T-cell (primary cell): ENCODE measurements around the gene VPS13A. TPM values are rescaled to one million over a fixed set of nuclear protein-coding genes. Genes with fewer than 3 reads are reported as not detected.

Experiments used
- ATAC-seq, 4 experiments: fragments of 200-7000 bp in 3 of 4; fragments of 150-1000 bp in 1 of 4; cut with Tn5 transposase; replicated peaks in 1 of 4; 1 replicate in 3 of 4; 2 replicates in 1 of 4; pipeline ENCODE4 v1.10.0; 2021; ENCODE audit warnings: moderate library complexity in 3 of 4, mild to moderate bottlenecking in 2 of 4, moderate number of reproducible peaks in 1 of 4
- CTCF ChIA-PET, 2 donors: fragments of 300-600 bp; sonication (Branson Sonifier 250); formaldehyde crosslinking; loops; one replicate each; lab custom pipeline; 2022; ENCODE audit warnings: antibody characterized with exemption in 2 of 2; lab: Charles Lee
- POLR2A ChIA-PET, 2 donors: fragments of 300-600 bp; sonication (Branson Sonifier 250); formaldehyde crosslinking; loops; one replicate each; lab custom pipeline; 2022; ENCODE audit warnings: antibody characterized with exemption in 2 of 2; lab: Charles Lee
- DNase-seq, 35 experiments: peaks; one replicate each; pipeline versions ENCODE4 v3.0.0 to v3.0.0-alpha.2; 2013 to 2023
- H3K27ac ChIP-seq: one replicate; pipeline ENCODE4 v1.5.1; 2013; ENCODE audit warnings: low read length
- H3K27me3 ChIP-seq, 2 experiments: replicated peaks in 1 of 2; 1 replicate in 1 of 2; 2 replicates in 1 of 2; pipeline versions ENCODE4 v1.6.1 to v1.7.0; 2013; ENCODE audit warnings: low read length in 1 of 2, mixed read lengths in 1 of 2; ENCODE audit not compliant: control insufficient read depth in 2 of 2, insufficient read depth in 2 of 2; ENCODE audit errors: extremely low read depth in 1 of 2
- H3K36me3 ChIP-seq, 2 donors: 1 replicate in 1 of 2; 2 replicates in 1 of 2; pipeline versions ENCODE4 v1.6.1 to v1.7.0; 2013; ENCODE audit warnings: low read length in 1 of 2; ENCODE audit not compliant: control insufficient read depth in 2 of 2, insufficient read depth in 1 of 2; ENCODE audit errors: extremely low read depth in 1 of 2
- H3K4me1 ChIP-seq, 2 experiments: 1 replicate in 1 of 2; 2 replicates in 1 of 2; pipeline versions ENCODE4 v1.6.1 to v1.7.0; 2013; ENCODE audit warnings: low read length in 2 of 2, mixed read lengths in 1 of 2; ENCODE audit not compliant: insufficient read depth in 2 of 2, control insufficient read depth in 1 of 2; ENCODE audit errors: extremely low read depth in 1 of 2
- H3K4me3 ChIP-seq, 2 donors: 1 replicate in 1 of 2; 2 replicates in 1 of 2; pipeline versions ENCODE4 v1.5.1 to v1.7.0; 2013; ENCODE audit warnings: mild to moderate bottlenecking in 2 of 2, low read length in 1 of 2, moderate library complexity in 1 of 2; ENCODE audit not compliant: control insufficient read depth in 1 of 2; ENCODE audit errors: extremely low read depth in 1 of 2
- H3K9me3 ChIP-seq: 2 replicates; pipeline ENCODE4 v1.7.0; 2013
- H3K27ac Mint-ChIP-seq, 2 donors: one replicate each; pipeline ENCODE4 v1.8.0; 2020 to 2021; ENCODE audit warnings: mild to moderate bottlenecking in 2 of 2, mixed read lengths in 2 of 2
- H3K27me3 Mint-ChIP-seq, 2 donors: one replicate each; pipeline ENCODE4 v1.8.0; 2021 to 2022; ENCODE audit warnings: mixed read lengths in 2 of 2
- H3K36me3 Mint-ChIP-seq: one replicate; pipeline ENCODE4 v1.8.0; 2021; ENCODE audit warnings: mixed read lengths
- H3K4me1 Mint-ChIP-seq, 3 donors: one replicate each; pipeline ENCODE4 v1.8.0; 2020 to 2022; ENCODE audit warnings: mixed read lengths in 3 of 3, mild to moderate bottlenecking in 1 of 3
- H3K4me3 Mint-ChIP-seq, 3 donors: one replicate each; pipeline ENCODE4 v1.8.0; 2020 to 2022; ENCODE audit warnings: mild to moderate bottlenecking in 3 of 3, mixed read lengths in 3 of 3, moderate library complexity in 3 of 3
- H3K9me3 Mint-ChIP-seq, 3 donors: one replicate each; pipeline ENCODE4 v1.8.0; 2020 to 2022; ENCODE audit warnings: mixed read lengths in 3 of 3
- WGBS: methylation state at CpG from one replicate; pipeline ENCODE4 v1.1.5; 2013; ENCODE audit warnings: missing lambda C conversion rate; ENCODE audit not compliant: insufficient coverage; 5-methylcytosine and 5-hydroxymethylcytosine counted together
- total RNA-seq, 35 experiments: library from RNA in 6 of 35; stranded (reverse) in 6 of 35; fragments of 120-200 nt in 1 of 35; gene quantifications; one replicate each; pipeline versions ENCODE4 v1.2.1 to v1.2.4 and lab custom pipeline; 2013 to 2026

VPS13A gene
- total RNA-seq, 5 donors from 2014 or later (not counting 1 experiment from before 2014, with no cell fraction given) = 32.1 to 49.3 (median 36.5) TPM

- Mint-ChIP-seq H3K4me1 (peaks cover 0 to 2% (median 0%) of the 10 kb centered on the region in 3 donors), H3K9me3 (no peaks in the 10 kb centered on the region), H3K27ac (no peak overlapping the region), H3K36me3 (no peaks in the 10 kb centered on the region), H3K4me3 (no peak overlapping the region), H3K27me3 (peaks cover 6 to 8% of the 10 kb centered on the region in 2 donors)
- H3K36me3 ChIP-seq = no peaks in the 10 kb centered on the region
- peaks cover 0 to 2% of the 10 kb centered on the region in 2 experiments for H3K27me3 ChIP-seq
- POLR2A ChIA-PET = no interaction called here
- ATAC-seq (no peak), DNase-seq (no peak)
- H3K4me1 ChIP-seq = no peaks in the 10 kb centered on the region
- CTCF ChIA-PET = interaction anchor here in 1 of 2 donors (1.5 kb wide), 1 partner anchor 13 kb away, joined by 4 read pairs; the partner anchor contains the start of gene VPS13A
- H3K27ac ChIP-seq = no peak overlapping the region
- no peak overlapping the region for H3K4me3 ChIP-seq
- no CpG with 5 or more reads among the region's 4 CpGs for WGBS
- H3K9me3 ChIP-seq = no peaks in the 10 kb centered on the region
Measured at GRCh38 chr9:77163884-77164283, 13.4 kb upstream of the VPS13A start.

DNA sequence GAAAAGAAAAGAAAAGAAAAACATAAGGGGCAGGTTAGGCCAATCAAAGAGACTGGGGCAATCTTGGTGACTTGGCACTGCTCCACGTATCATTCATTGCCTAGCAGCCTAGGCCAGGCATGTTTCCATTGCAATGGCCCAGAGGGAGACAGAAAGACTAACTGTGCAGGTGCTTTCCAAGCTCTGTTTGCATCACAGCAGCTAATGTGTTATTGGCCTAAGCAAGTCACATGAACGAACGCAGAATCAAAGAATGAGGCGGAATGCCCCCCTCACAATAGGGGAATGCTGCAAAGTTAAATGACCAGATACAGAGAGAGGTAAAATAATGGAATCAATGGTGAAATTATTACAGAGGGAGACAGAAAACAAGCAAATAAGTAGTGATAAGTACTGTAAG is 11.1 kb upstream of the VPS13A start:
- Mint-ChIP-seq H3K4me3 (no peak overlapping the region), H3K36me3 (no peaks in the 10 kb centered on the region), H3K27ac (no peak overlapping the region), H3K9me3 (no peaks in the 10 kb centered on the region), H3K27me3 (peaks cover under 1 to 1% of the 10 kb centered on the region in 2 donors), H3K4me1 (peaks cover 0 to 2% (median 0%) of the 10 kb centered on the region in 3 donors)
- Histone ChIP-seq H3K4me3 (no peak overlapping the region), H3K9me3 (no peaks in the 10 kb centered on the region), H3K27me3 (peaks cover 0 to 2% of the 10 kb centered on the region in 2 experiments), H3K27ac (no peak overlapping the region), H3K36me3 (no peaks in the 10 kb centered on the region), H3K4me1 (no peaks in the 10 kb centered on the region)
- no peak for DNase-seq
- ChIA-PET CTCF (interaction anchor here (0.7 to 3.1 kb wide), 7 partner anchors 8 to 106 kb away, joined by 3 to 21 read pairs (median 5); partner anchors contain the start of gene VPS13A (in 2 of the 2)), POLR2A (no interaction called here)
- ATAC-seq = no peak
- 57% methylated on average over 1 of the region's 4 CpGs for WGBS

- Histone ChIP-seq H3K9me3 (no peaks in the 10 kb centered on the region), H3K36me3 (no peaks in the 10 kb centered on the region), H3K27me3 (peaks cover 0 to 2% of the 10 kb centered on the region in 2 experiments), H3K27ac (no peak overlapping the region), H3K4me3 (no peak overlapping the region), H3K4me1 (no peaks in the 10 kb centered on the region)
- no peaks in the 10 kb centered on the region for H3K36me3 Mint-ChIP-seq
- H3K4me1 Mint-ChIP-seq = peaks cover 1 to 6% (median 3%) of the 10 kb centered on the region in 3 donors
- DNase-seq (no peak), ATAC-seq (no peak)
- ChIA-PET POLR2A (interaction anchor here in 1 of 2 donors (0.5 kb wide), 1 partner anchor 895 kb away, joined by 3 read pairs; no protein-coding TSS in a partner anchor), CTCF (no interaction called here)
- H3K4me3 Mint-ChIP-seq = no peak overlapping the region
- WGBS = 85% methylated on average over 1 of the region's 2 CpGs
- peak overlapping the region in 1 of 2 donors; percentile 59 for H3K27ac Mint-ChIP-seq
- no peaks in the 10 kb centered on the region for H3K27me3 Mint-ChIP-seq
- H3K9me3 Mint-ChIP-seq = no peaks in the 10 kb centered on the region
Measured at GRCh38 chr9:77170991-77171699, 6.2 kb upstream of the VPS13A start.

DNA sequence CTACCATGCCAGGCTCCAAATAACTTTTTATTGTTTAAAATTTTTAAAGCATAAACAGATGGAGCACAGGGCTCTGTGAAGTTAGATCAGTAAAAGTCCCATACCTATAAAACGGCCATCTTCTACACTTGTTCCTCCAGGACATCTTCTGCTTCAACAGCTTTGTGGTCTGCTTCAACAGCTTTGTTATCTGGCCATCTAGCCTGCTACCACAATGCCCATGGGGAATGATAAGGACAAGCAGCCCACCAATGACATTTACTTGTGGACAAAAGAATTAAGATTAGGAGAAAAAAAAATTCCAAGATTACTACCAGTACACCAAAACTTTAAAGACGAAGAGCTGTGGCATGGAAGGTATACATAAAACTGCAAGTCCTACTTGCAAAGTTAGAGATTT is 2.2 kb upstream of the VPS13A start:
- Mint-ChIP-seq H3K4me3 (no peak overlapping the region), H3K36me3 (no peaks in the 10 kb centered on the region), H3K4me1 (peaks cover 28 to 31% (median 29%) of the 10 kb centered on the region in 3 donors), H3K27ac (peak overlapping the region; percentile 70 to 94), H3K27me3 (no peaks in the 10 kb centered on the region), H3K9me3 (no peaks in the 10 kb centered on the region)
- Histone ChIP-seq H3K36me3 (no peaks in the 10 kb centered on the region), H3K4me1 (peaks cover 3 to 16% of the 10 kb centered on the region in 2 experiments), H3K9me3 (no peaks in the 10 kb centered on the region), H3K27ac (no peak overlapping the region), H3K4me3 (no peak overlapping the region), H3K27me3 (no peaks in the 10 kb centered on the region)
- WGBS = 40% methylated on average over 1 of the region's 2 CpGs
- no peak for ATAC-seq
- CTCF ChIA-PET = interaction anchor here (2.4 to 3.3 kb wide), 2 partner anchors 8 to 9 kb away, joined by 14 to 21 read pairs; no protein-coding TSS in a partner anchor
- no peak for DNase-seq
- POLR2A ChIA-PET = interaction anchor here in 1 of 2 donors (0.7 kb wide), 1 partner anchor 103 kb away, joined by 4 read pairs; no protein-coding TSS in a partner anchor

GRCh38 chr9:77176106-77176505 is 1.2 kb upstream of the VPS13A start:
- H3K4me1 Mint-ChIP-seq = peaks cover 31 to 35% (median 33%) of the 10 kb centered on the region in 3 donors
- no peaks in the 10 kb centered on the region for H3K27me3 ChIP-seq
- DNase-seq (peak in 1 of 35 experiments; percentile 21), ATAC-seq (no peak)
- H3K27ac ChIP-seq = peak overlapping the region; percentile 85
- no CpG with 5 or more reads among the region's 4 CpGs for whole genome bisulfite sequencing
- H3K27me3 Mint-ChIP-seq = no peaks in the 10 kb centered on the region
- CTCF ChIA-PET = interaction anchor here (0.5 to 3.3 kb wide), 3 partner anchors 9 to 13 kb away, joined by 6 to 21 read pairs (median 14); no protein-coding TSS in a partner anchor
- H3K36me3 ChIP-seq = no peaks in the 10 kb centered on the region
- no peak overlapping the region for H3K4me3 ChIP-seq
- no peaks in the 10 kb centered on the region for H3K9me3 ChIP-seq
- no peaks in the 10 kb centered on the region for H3K36me3 Mint-ChIP-seq
- H3K27ac Mint-ChIP-seq = peak overlapping the region; percentile 93 to 94
- POLR2A ChIA-PET = interaction anchor here in 1 of 2 donors (0.6 kb wide), 1 partner anchor 24 kb away, joined by 3 read pairs; no protein-coding TSS in a partner anchor
- no peaks in the 10 kb centered on the region for H3K9me3 Mint-ChIP-seq
- peak overlapping the region; percentile 95 to 97 (median 97) for H3K4me3 Mint-ChIP-seq
- peaks cover 3 to 16% of the 10 kb centered on the region in 2 experiments for H3K4me1 ChIP-seq

DNA sequence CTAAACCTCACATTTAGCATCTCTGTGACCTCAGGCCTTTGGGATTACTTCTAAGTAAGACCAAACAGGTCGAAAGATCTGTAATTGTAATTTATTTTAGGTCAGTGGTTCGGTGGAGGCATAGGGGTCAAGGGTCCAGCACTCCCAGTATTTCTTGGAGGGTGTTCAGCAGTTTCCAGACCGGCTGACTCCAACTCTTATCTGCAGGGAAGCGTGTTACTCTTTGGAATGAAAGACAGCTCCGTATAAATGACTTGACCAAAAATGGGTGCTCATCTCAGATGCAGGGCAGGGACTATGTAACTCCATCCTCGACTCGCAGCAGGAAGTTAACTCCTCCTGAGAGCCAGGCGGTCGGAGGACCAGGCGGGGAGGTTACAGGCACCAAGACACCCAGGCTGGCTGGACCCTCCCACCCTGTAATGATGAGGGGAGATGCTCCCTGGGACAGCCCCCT is 620 bp upstream of the VPS13A start:
- ChIA-PET CTCF (interaction anchor here (0.5 to 3.3 kb wide), 7 partner anchors 10 to 1176 kb away, joined by 3 to 21 read pairs (median 4); partner anchors contain the start of gene RFK (in 1 of the 2)), POLR2A (interaction anchor here (0.5 to 0.6 kb wide), 2 partner anchors 24 to 782 kb away, joined by 3 read pairs; partner anchors contain the start of gene RFK (in 1 of the 2))
- 10% methylated on average over 2 of the region's 10 CpGs for WGBS
- H3K27ac ChIP-seq = peak overlapping the region; percentile 85
- H3K9me3 Mint-ChIP-seq = no peaks in the 10 kb centered on the region
- peaks cover 32 to 35% (median 33%) of the 10 kb centered on the region in 3 donors for H3K4me1 Mint-ChIP-seq
- ATAC-seq (no peak), DNase-seq (no peak)
- H3K27ac Mint-ChIP-seq = peak overlapping the region; percentile 93 to 94
- H3K27me3 ChIP-seq = no peaks in the 10 kb centered on the region
- peak overlapping the region; percentile 60 to 96 for H3K4me3 ChIP-seq
- peak overlapping the region; percentile 95 to 97 (median 97) for H3K4me3 Mint-ChIP-seq
- H3K9me3 ChIP-seq = no peaks in the 10 kb centered on the region
- no peaks in the 10 kb centered on the region for H3K27me3 Mint-ChIP-seq
- no peaks in the 10 kb centered on the region for H3K36me3 ChIP-seq
- peaks cover 3 to 16% of the 10 kb centered on the region in 2 experiments for H3K4me1 ChIP-seq
- no peaks in the 10 kb centered on the region for H3K36me3 Mint-ChIP-seq
